ENCODE data around the gene DXO. TPM values are rescaled to one million over a fixed set of nuclear protein-coding genes. Genes with fewer than 3 reads are reported as not detected.
"Not testable (repeated sequence)": the region's sequence is repeated elsewhere in the genome, so short reads cannot be mapped to it uniquely, and the experiment has no call there.

The DXO gene
- total RNA-seq, 4 donors from 2014 or later: 16.2 to 46.1 (median 34.3) TPM

- no peak for TF ChIP-seq POLR2A (IDR thresholded peaks at IDR 0.05)
- Histone ChIP-seq H3K27ac (no peak overlapping the region), H3K9me3 (no peaks in the 10 kb centered on the region), H3K36me3 (no peaks in the 10 kb centered on the region), H3K4me1 (no peaks in the 10 kb centered on the region), H3K4me3 (no peak overlapping the region), H3K27me3 (no peaks in the 10 kb centered on the region)
- no peak for DNase-seq (ENCODE audit: low spot score in 2 of 2)
- WGBS, 2 donors: 73 to 76% methylated on average over 3 of the region's 3 CpGs
Measured at GRCh38 chr6:31935021-31935420, 36.9 kb downstream of the DXO start.

- H3K9me3 ChIP-seq: no peaks in the 10 kb centered on the region
- H3K4me3 ChIP-seq: no peak overlapping the region
- WGBS, 2 donors: 78 to 81% methylated on average over 14 to 17 of the region's 19 CpGs
- H3K27me3 ChIP-seq: no peaks in the 10 kb centered on the region
- TF ChIP-seq CTCF (IDR thresholded peaks at IDR 0.05) (no peak), EP300 (IDR thresholded peaks at IDR 0.05) (no peak), POLR2A (IDR thresholded peaks at IDR 0.05) (no peak)
- no peaks in the 10 kb centered on the region for H3K36me3 ChIP-seq
- H3K4me1 ChIP-seq: no peaks in the 10 kb centered on the region
- DNase-seq (ENCODE audit: low spot score in 2 of 2): no peak
- no peak overlapping the region for H3K27ac ChIP-seq
Measured at GRCh38 chr6:31933537-31933936, 38.4 kb downstream of the DXO start.

- H3K4me3 ChIP-seq; H3K4me1 ChIP-seq; H3K27me3 ChIP-seq; H3K9me3 ChIP-seq; DNase-seq (ENCODE audit: low spot score in 2 of 2); H3K36me3 ChIP-seq; H3K27ac ChIP-seq: not testable (repeated sequence)
- 94 to 100% methylated on average over 4 to 7 of the region's 32 CpGs for WGBS, 2 donors
Measured at GRCh38 chr6:31932137-31932536, 39.8 kb downstream of the DXO start.

GRCh38 chr6:31930962-31931361 lies 41.0 kb downstream of the DXO start:
- Histone ChIP-seq H3K9me3 (no peaks in the 10 kb centered on the region), H3K27me3 (no peaks in the 10 kb centered on the region), H3K4me1 (no peaks in the 10 kb centered on the region), H3K27ac (no peak overlapping the region), H3K4me3 (no peak overlapping the region), H3K36me3 (no peaks in the 10 kb centered on the region)
- no peak for TF ChIP-seq CTCF (IDR thresholded peaks at IDR 0.05)
- TF ChIP-seq POLR2A (IDR thresholded peaks at IDR 0.05): no peak
- no peak for TF ChIP-seq EP300 (IDR thresholded peaks at IDR 0.05)
- DNase-seq (ENCODE audit: low spot score in 2 of 2): no peak
- 91 to 94% methylated on average over 1 of the region's 1 CpG for WGBS, 2 donors

GRCh38 chr6:31928672-31928939 lies 43.3 kb downstream of the DXO start:
- Histone ChIP-seq H3K27me3 (no peaks in the 10 kb centered on the region), H3K9me3 (no peaks in the 10 kb centered on the region), H3K36me3 (no peaks in the 10 kb centered on the region), H3K27ac (no peak overlapping the region), H3K4me3 (no peak overlapping the region), H3K4me1 (no peaks in the 10 kb centered on the region)
- DNase-seq (ENCODE audit: low spot score in 2 of 2): no peak
- WGBS, 2 donors: 73 to 74% methylated on average over 9 of the region's 9 CpGs
- TF ChIP-seq EP300 (IDR thresholded peaks at IDR 0.05) (no peak), CTCF (IDR thresholded peaks at IDR 0.05) (no peak)

- Histone ChIP-seq H3K27me3 (no peaks in the 10 kb centered on the region), H3K27ac (peak overlapping the region in 2 of 4 donors; percentile 19 to 30), H3K4me1 (no peaks in the 10 kb centered on the region), H3K9me3 (no peaks in the 10 kb centered on the region), H3K36me3 (no peaks in the 10 kb centered on the region), H3K4me3 (peak overlapping the region in 3 of 4 donors; percentile 19 to 34 (median 26))
- 71 to 74% methylated on average over 9 to 11 of the region's 11 CpGs for WGBS, 2 donors
- TF ChIP-seq CTCF (IDR thresholded peaks at IDR 0.05) (no peak), EP300 (IDR thresholded peaks at IDR 0.05) (no peak), POLR2A (IDR thresholded peaks at IDR 0.05) (no peak)
- no peak for DNase-seq (ENCODE audit: low spot score in 2 of 2)
Measured at GRCh38 chr6:31927863-31928671, 43.9 kb downstream of the DXO start.

All from tibial nerve (tissue), 4 donors.